HL-60/S4 treated with phorbol 12-myristate 13-acetate at 8.2 ng/mL for 4 days and 3 days (cell line): ENCODE measurements around the gene REG3G.
"Not testable (repeated sequence)": the region's sequence is repeated elsewhere in the genome, so short reads cannot be mapped to it uniquely, and the experiment has no call there.

Experiments used
- in situ Hi-C: fragments of 300-500 bp; cut with MboI; formaldehyde crosslinking; loops from 2 replicates; pipeline ENCODE4 v1.15.0; 2022; ENCODE audit warnings: low sequenced_read_pairs

REG3G gene

GRCh38 chr2:79013629-79014028 is 11.9 kb upstream of the REG3G start:
- in situ Hi-C loops: loop anchor here (25.0 kb wide), 1 partner anchor 351 kb away; no protein-coding TSS in a partner anchor

DNA sequence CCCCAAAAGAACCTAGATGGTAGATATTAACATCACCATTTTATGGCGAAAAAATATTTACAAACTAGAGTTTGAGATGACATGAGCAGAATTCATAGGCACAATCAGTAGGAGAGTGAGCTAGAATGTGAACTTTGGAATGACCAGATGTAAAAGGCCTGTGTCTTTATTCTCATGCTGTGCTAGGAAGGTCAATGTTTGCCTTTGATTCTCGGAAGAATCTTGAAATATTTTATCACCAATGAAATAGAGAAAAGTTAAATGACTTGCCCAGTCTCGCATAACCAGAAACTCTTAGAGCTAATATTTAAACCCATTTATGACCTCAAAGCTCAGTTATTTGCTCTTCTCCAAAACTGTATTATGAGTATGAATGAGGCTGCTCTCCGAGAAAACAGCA is 9.2 kb upstream of the REG3G start:
- in situ Hi-C loops: loop anchor here (25.0 kb wide), 1 partner anchor 354 kb away; no protein-coding TSS in a partner anchor

DNA sequence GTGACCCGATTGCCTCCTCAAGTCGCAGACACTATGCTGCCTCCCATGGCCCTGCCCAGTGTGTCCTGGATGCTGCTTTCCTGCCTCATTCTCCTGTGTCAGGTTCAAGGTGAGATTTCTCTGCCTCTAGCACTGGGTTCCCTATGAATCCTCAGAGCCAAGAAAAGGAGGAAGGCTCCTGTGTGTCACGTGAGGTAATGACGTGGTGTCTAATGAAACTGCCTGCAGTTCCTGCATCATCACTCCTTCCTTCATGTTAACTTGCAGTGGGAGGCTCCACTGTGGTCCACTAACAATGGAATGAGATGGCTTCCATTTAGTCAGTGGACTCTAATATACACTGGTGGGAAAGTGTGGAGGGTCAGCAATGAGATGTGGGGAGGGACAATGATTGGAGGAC is 559 bp downstream of the REG3G start:
- in situ Hi-C loops: no loop called here

DNA sequence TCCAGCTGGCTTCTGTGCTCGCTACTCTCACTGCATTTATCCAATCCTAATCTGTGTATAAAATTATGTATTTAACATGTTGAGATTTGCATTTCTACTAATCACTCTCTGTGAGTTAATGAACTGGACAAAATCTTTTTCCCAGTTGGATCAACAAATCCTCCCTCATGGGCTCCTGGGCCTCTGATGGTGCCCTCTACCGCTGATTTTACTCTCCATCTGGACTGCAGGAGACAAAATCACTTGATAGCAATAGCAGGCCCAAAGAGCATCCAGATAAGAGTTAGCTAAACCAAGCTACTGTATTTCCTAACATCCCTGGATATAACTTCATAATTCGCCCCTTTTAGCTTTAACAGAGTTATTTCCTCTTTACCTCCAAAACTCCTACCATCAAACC is 14.4 kb downstream of the REG3G start:
- in situ Hi-C loops: no loop called here

DNA sequence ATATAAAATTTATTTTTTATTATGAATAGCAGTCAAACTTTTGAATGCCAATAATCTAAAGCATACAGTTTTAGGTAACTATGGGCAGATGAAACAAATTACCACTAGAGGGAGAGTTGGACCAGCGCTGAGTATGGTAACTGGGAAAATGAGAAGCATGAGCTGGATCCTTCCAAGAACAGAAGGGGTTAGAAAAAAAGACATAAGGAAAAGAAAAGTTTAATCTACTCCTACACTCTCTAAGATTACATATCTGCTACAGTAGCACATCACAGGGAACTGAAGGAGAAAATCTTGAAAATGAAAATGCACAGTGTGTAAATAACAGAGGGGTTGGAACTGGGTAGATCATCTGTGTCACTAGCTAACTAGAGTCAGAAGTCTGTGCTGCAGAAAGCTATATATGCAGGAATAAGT is 15.5 kb downstream of the REG3G start:
- in situ Hi-C loops: no loop called here

DNA sequence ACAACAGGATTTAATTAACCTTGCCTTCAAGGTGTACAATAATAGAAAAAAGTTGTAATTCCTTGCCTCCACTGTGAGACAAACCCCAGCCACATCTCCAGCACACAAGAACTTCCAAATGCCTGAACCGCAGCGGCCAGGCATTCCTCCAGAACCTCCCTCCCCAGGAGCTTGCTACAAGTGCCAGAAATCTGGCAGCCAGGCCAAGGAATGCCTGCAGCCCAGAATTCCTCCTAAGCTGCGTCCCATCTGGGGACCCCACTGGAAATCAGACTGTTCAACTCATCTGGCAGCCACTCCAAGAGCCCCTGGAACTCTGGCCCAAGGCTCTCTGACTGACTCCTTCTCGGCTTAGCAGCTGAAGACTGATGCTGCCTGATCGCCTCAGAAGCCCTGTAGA is 28.0 kb downstream of the REG3G start:
- in situ Hi-C loops: not testable (repeated sequence)

DNA sequence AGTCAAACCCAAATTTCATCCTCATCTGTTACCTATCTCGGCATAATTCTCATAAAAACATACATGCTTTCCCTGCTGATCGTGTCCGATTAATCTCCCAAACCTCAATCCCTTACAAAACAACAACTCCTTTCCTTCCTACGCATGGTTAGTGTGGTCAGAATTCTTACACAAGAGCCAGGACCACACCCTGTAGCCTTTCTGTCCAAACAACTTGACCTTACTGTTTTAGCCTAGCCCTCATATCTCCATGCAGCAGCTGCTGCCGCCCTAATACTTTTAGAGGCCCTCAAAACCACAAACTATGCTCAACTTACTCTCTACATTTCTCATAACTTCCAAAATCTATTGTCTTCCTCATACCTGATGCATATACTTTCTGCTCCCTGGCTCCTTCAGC is 29.3 kb downstream of the REG3G start:
- in situ Hi-C loops: not testable (repeated sequence)

GRCh38 chr2:79065201-79065600 is 39.7 kb downstream of the REG3G start:
- in situ Hi-C loops: no loop called here

DNA sequence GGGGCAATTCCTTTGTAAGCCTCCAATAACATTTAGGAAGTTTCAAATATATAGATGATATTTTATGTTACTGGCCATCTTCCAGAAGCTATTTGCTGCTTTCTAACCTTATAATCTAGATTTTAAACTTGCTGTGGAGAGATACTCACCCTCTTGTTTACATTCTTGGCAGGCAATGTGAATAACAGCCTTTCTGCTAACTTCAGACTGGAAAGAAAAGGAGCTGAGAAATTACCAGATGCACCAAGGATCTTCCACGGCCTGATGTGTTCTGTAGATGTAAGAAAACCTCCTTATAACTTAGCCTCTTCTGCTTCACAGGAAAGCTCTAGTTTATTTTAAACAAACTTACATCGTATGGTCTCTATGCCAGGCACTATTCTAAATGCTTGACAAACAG is 45.6 kb downstream of the REG3G start:
- in situ Hi-C loops: no loop called here
